IMR-90 (cell line): ENCODE results near the gene TAF4B. TPM values are rescaled to one million over a fixed set of nuclear protein-coding genes. Genes with fewer than 3 reads are reported as not detected.

Experiments
- ATAC-seq: fragments of 200-7000 bp; cut with Tn5 transposase; 2 replicates; pipeline ENCODE4 v1.9.1; 2020; ENCODE audit warnings: low read depth, mild to moderate bottlenecking, moderate library complexity
- BruUV-seq: library from RNA; stranded (reverse); fragments of 400-500 nt; replicated peaks from 2 replicates; lab custom pipeline; 2021; lab: Mats Ljungman, UMichigan
- CTCF ChIA-PET: fragments of 300-600 bp; formaldehyde crosslinking; extraction: SDS; loops from one replicate; lab custom pipeline; 2021; ENCODE audit warnings: antibody characterized with exemption; lab: Yijun Ruan, JAX
- POLR2A ChIA-PET: fragments of 300-600 bp; sonication (Branson Sonifier 250); formaldehyde crosslinking; loops from one replicate; lab custom pipeline; 2022; ENCODE audit warnings: antibody characterized with exemption; ENCODE audit not compliant: unreplicated experiment; lab: Charles Lee
- DNase-seq: peaks from one replicate; pipeline ENCODE4 v3.0.0; 2013
- H2AFZ ChIP-seq: replicated peaks from 2 replicates; pipeline ENCODE3; 2013; ENCODE audit warnings: low read length, mild to moderate bottlenecking; ENCODE audit not compliant: poor library complexity
- H2AK5ac ChIP-seq: 2 replicates; pipeline ENCODE4 v1.6.1; 2013; ENCODE audit warnings: low read depth, low read length, inconsistent platforms
- H2AK9ac ChIP-seq: replicated peaks from 2 replicates; pipeline ENCODE3; 2013; ENCODE audit warnings: mild to moderate bottlenecking, low read depth, low read length, moderate library complexity; ENCODE audit not compliant: poor library complexity
- H2BK120ac ChIP-seq: 2 replicates; pipeline ENCODE4 v1.6.1; 2013; ENCODE audit warnings: low read depth, low read length, inconsistent platforms
- H2BK15ac ChIP-seq: 3 replicates; pipeline ENCODE4 v1.6.1; 2013; ENCODE audit warnings: low read depth, low read length, inconsistent platforms
- H2BK20ac ChIP-seq: 2 replicates; pipeline ENCODE4 v1.6.1; 2013; ENCODE audit warnings: low read depth, mild to moderate bottlenecking, inconsistent platforms, low read length, moderate library complexity
- H2BK5ac ChIP-seq: 2 replicates; pipeline ENCODE4 v1.6.1; 2013; ENCODE audit warnings: mild to moderate bottlenecking, low read depth, low read length, inconsistent platforms; ENCODE audit not compliant: poor library complexity, severe bottlenecking
- H3K14ac ChIP-seq: replicated peaks from 2 replicates; pipeline ENCODE4 v1.6.1; 2013; ENCODE audit warnings: low read depth, low read length, inconsistent platforms
- H3K18ac ChIP-seq: 2 replicates; pipeline ENCODE4 v1.6.1; 2013; ENCODE audit warnings: low read depth, low read length, control low read depth
- H3K23ac ChIP-seq: 2 replicates; pipeline ENCODE4 v1.6.1; 2013; ENCODE audit warnings: low read depth, low read length, inconsistent platforms
- H3K27ac ChIP-seq: 2 replicates; pipeline ENCODE4 v1.5.1; 2013; ENCODE audit warnings: mild to moderate bottlenecking, control low read depth, low read length; ENCODE audit not compliant: insufficient read depth
- H3K27me3 ChIP-seq: 2 replicates; pipeline ENCODE4 v1.6.1; 2013; ENCODE audit warnings: low read length; ENCODE audit not compliant: control insufficient read depth, insufficient read depth
- H3K36me3 ChIP-seq: 2 replicates; pipeline ENCODE4 v1.6.1; 2013; ENCODE audit warnings: low read length, mixed read lengths; ENCODE audit not compliant: control insufficient read depth, insufficient read depth
- H3K4ac ChIP-seq: 2 replicates; pipeline ENCODE4 v1.6.1; 2013; ENCODE audit warnings: low read depth, low read length, inconsistent platforms
- H3K4me1 ChIP-seq: 2 replicates; pipeline ENCODE4 v1.6.1; 2013; ENCODE audit warnings: low read length, mixed read lengths; ENCODE audit not compliant: control insufficient read depth, insufficient read depth
- H3K4me2 ChIP-seq: 2 replicates; pipeline ENCODE4 v1.6.1; 2013; ENCODE audit warnings: low read depth, mild to moderate bottlenecking, control low read depth, low read length, moderate library complexity
- H3K4me3 ChIP-seq: 2 replicates; pipeline ENCODE4 v1.5.1; 2013; ENCODE audit warnings: low read depth, mild to moderate bottlenecking, control low read depth, low read length, moderate library complexity; ENCODE audit not compliant: insufficient read depth
- H3K56ac ChIP-seq: 2 replicates; pipeline ENCODE4 v1.6.1; 2013; ENCODE audit warnings: low read length, inconsistent platforms; ENCODE audit not compliant: insufficient read depth; ENCODE audit errors: extremely low read depth
- H3K79me1 ChIP-seq, 2 experiments: 2 replicates each; pipeline ENCODE4 v1.6.1; 2013; ENCODE audit warnings: low read length in 2 of 2, inconsistent platforms in 1 of 2, low read depth in 1 of 2
- H3K9ac ChIP-seq: 2 replicates; pipeline ENCODE4 v1.6.1; 2013; ENCODE audit warnings: low read depth, low read length, control low read depth
- H3K9me1 ChIP-seq: 2 replicates; pipeline ENCODE4 v1.6.1; 2013; ENCODE audit warnings: low read length, inconsistent platforms; ENCODE audit not compliant: insufficient read depth
- H3K9me3 ChIP-seq: 2 replicates; pipeline ENCODE4 v1.6.1; 2013; ENCODE audit warnings: low read length; ENCODE audit not compliant: control insufficient read depth, insufficient read depth
- H4K20me1 ChIP-seq: 2 replicates; pipeline ENCODE4 v1.6.1; 2013; ENCODE audit warnings: low read length, inconsistent platforms; ENCODE audit not compliant: insufficient read depth
- H4K5ac ChIP-seq: 2 replicates; pipeline ENCODE4 v1.6.1; 2013; ENCODE audit warnings: mild to moderate bottlenecking, low read depth, low read length, control low read depth
- H4K8ac ChIP-seq, 2 experiments: 2 replicates each; pipeline ENCODE4 v1.6.1; 2013; ENCODE audit warnings: low read depth in 2 of 2, low read length in 2 of 2, control low read depth in 1 of 2, inconsistent platforms in 1 of 2
- H4K91ac ChIP-seq: 2 replicates; pipeline ENCODE4 v1.6.1; 2013; ENCODE audit warnings: low read depth, low read length, inconsistent platforms; ENCODE audit not compliant: insufficient read depth
- MAFK ChIP-seq: IDR thresholded peaks from 2 replicates; pipeline ENCODE4 v1.6.1; 2012; ENCODE audit warnings: low read depth, low read length, improper control_type of control experiment
- WGBS, 2 experiments: methylation state at CpG; one replicate each; pipeline versions ENCODE4 v1.1.5 to v1.1.7; 2013; ENCODE audit warnings: missing lambda C conversion rate in 2 of 2; ENCODE audit not compliant: insufficient read length in 1 of 2; ENCODE audit errors: extremely low coverage in 2 of 2; 5-methylcytosine and 5-hydroxymethylcytosine counted together
- dilution Hi-C: fragments of 300-500 bp; cut with HindIII; formaldehyde crosslinking; loops from one replicate; pipeline ENCODE4 v1.14.3; 2018; ENCODE audit warnings: low sequenced_read_pairs; ENCODE audit not compliant: unreplicated experiment
- in situ Hi-C: fragments of 300-500 bp; cut with MboI; formaldehyde crosslinking; loops from 3 replicates; pipeline ENCODE4 v1.14.3; 2019; ENCODE audit warnings: low sequenced_read_pairs, inconsistent platforms, mixed read lengths
- intact Hi-C: fragments of 100-400 bp; cut with micrococcal nuclease; formaldehyde crosslinking; loops from 2 replicates; pipeline ENCODE4 v1.10.0; 2022
- polyA plus RNA-seq, 3 experiments: library from polyadenylated mRNA; depleted of rRNA; stranded (reverse); fragments of >200 nt; gene quantifications; 2 replicates each; pipeline ENCODE4 v1.2.3, GENCODE V29; 2012; ENCODE audit warnings: low replicate concordance in 1 of 3
- total RNA-seq: library from RNA; depleted of rRNA; stranded (reverse); fragments of >200 nt; gene quantifications from 2 replicates; pipeline ENCODE4 v1.2.3, GENCODE V29; 2012
- TF ChIP-seq, protein P1 (sequence below): conservative IDR thresholded peaks from 2 replicates; pipeline ENCODE4 v1.5.1; 2012; ENCODE audit warnings: mild to moderate bottlenecking, low read depth, low read length, improper control_type of control experiment

Gene TAF4B
- total and polyA plus RNA-seq, 2 of the 4 experiments (the other 2 are of a cell fraction) = 0.38 to 1.1 TPM

DNA sequence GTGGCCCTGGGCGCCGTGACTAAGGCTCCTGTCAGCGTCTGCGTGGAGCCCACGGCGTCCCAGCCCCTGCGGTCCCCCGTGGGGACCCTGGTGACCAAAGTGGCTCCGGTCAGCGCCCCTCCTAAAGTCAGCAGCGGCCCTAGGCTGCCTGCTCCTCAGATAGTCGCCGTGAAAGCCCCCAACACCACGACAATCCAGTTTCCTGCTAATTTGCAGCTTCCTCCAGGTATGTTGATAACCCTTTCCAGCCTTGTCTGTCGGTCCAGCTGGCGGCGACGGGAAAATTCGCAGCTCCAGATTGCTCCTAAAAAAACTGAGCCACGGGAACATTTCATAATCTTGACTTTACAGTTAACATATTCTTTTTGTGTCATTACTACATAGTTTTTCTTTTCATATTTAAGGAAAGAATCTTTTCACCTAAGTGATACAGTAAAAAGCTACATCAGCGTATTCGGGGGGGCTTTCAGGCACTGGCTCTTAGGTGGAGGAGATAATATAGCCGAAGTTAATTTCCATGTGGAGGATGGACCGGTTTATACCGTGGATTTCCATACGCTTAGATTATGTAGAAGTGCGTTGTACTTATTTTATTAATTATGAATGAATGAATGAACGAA lies 916 bp downstream of the TAF4B start:
- H2BK120ac ChIP-seq = no peak overlapping the region
- TF ChIP-seq MAFK = peak; percentile 72
- TF ChIP-seq, protein P1, sequence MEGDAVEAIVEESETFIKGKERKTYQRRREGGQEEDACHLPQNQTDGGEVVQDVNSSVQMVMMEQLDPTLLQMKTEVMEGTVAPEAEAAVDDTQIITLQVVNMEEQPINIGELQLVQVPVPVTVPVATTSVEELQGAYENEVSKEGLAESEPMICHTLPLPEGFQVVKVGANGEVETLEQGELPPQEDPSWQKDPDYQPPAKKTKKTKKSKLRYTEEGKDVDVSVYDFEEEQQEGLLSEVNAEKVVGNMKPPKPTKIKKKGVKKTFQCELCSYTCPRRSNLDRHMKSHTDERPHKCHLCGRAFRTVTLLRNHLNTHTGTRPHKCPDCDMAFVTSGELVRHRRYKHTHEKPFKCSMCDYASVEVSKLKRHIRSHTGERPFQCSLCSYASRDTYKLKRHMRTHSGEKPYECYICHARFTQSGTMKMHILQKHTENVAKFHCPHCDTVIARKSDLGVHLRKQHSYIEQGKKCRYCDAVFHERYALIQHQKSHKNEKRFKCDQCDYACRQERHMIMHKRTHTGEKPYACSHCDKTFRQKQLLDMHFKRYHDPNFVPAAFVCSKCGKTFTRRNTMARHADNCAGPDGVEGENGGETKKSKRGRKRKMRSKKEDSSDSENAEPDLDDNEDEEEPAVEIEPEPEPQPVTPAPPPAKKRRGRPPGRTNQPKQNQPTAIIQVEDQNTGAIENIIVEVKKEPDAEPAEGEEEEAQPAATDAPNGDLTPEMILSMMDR = no peak
- no peak overlapping the region for H2AK5ac ChIP-seq
- intact Hi-C loops = no loop called here
- no TSS peak for BruUV-seq
- no peak overlapping the region for H3K14ac ChIP-seq
- H2BK15ac ChIP-seq = no peak overlapping the region
- no peaks in the 10 kb centered on the region for H3K9me1 ChIP-seq
- H3K56ac ChIP-seq = no peak overlapping the region
- H3K27me3 ChIP-seq = no peaks in the 10 kb centered on the region; the same call in 1 of the 2 replicates
- no peak overlapping the region for H4K5ac ChIP-seq
- no peaks in the 10 kb centered on the region for H3K4me1 ChIP-seq
- no peaks in the 10 kb centered on the region for H3K79me1 ChIP-seq
- peak overlapping the region; percentile 89 for H2AFZ ChIP-seq
- H4K8ac ChIP-seq = no peak overlapping the region
- H3K4ac ChIP-seq = no peak overlapping the region
- in situ Hi-C loops = no loop called here
- POLR2A ChIA-PET = no interaction called here
- no peak overlapping the region for H2BK5ac ChIP-seq
- ATAC-seq = no peak
- no peaks in the 10 kb centered on the region for H3K36me3 ChIP-seq
- no peak overlapping the region for H3K27ac ChIP-seq
- H3K23ac ChIP-seq = no peak overlapping the region; the same call in 1 of the 2 replicates
- no peaks in the 10 kb centered on the region for H4K20me1 ChIP-seq
- no peak overlapping the region for H3K18ac ChIP-seq
- H3K4me2 ChIP-seq = peak overlapping the region; percentile 45
- 14% methylated on average over 15 of the region's 28 CpGs; no CpG with 5 or more reads in 1 of the 2 experiments for WGBS, 2 experiments
- no peak overlapping the region for H3K9ac ChIP-seq
- no peak overlapping the region for H2BK20ac ChIP-seq
- peak overlapping the region; percentile 75 for H2AK9ac ChIP-seq
- CTCF ChIA-PET = no interaction called here
- DNase-seq = no peak
- no peaks in the 10 kb centered on the region for H3K9me3 ChIP-seq
- dilution Hi-C loops = no loop called here
- no peak overlapping the region for H4K91ac ChIP-seq
- peak overlapping the region; percentile 69 for H3K4me3 ChIP-seq
